Measurements from ENCODE around the gene ABCD2. TPM values are rescaled to one million over a fixed set of nuclear protein-coding genes. Genes with fewer than 3 reads are reported as not detected.

ABCD2 gene
- total RNA-seq (under 1 TPM; 0.12 to 0.34 (median 0.24) TPM), polyA plus RNA-seq (under 1 TPM; 0.04 to 0.22 (median 0.12) TPM)
- long read RNA-seq, donor 1 = 0 reads
- long read RNA-seq, donor 2 = 0 reads

DNA sequence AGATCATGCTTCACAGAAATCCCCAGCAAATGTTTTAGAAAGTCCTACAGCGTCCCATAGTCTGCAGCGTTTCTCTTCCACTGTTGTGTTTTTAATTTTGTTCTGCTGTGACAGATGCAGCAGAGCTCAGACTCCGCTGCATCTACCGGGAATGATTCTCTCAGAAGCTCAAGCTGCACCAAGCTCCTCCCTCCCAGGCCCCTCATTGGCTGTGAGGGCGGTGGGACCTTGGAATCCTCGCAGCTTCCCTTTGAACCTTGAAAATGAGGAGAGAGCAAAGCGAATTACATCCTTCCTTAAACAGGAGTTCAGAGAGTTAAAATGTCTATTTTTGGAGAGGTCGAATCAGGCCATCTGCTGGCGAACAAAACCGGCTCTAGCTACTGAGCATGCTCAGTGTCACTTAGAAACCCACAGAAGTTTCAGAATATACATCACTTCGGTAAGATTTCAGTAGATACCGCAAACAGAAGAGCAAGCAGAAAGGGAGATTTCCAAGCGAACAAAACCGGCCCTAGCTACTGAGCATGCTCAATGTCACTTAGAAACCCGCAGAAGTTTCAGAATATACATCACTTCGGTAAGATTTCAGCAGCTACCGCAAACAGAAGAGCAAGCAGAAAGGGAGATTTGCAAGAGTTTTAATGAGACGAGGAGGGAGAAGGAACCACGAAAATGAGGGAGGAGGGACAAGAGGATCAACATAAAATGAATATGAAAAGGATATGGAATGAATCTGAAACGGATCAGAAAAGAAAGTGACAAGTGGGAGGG is at the start of gene ABCD2:
TSS of gene ABCD2 (minus strand) at position 144 of the 774 bp plus-strand sequence. CDS start 188 bp downstream, outside the sequence.
- DNase-seq (peak; percentile 63 to 73), ATAC-seq (peak; percentile 62 to 90 (median 86))
- peaks cover 5% of the 10 kb centered on the region for H3K4me1 ChIP-seq
- H3K4me3 ChIP-seq = peak within 1 kb of the TSS; percentile 68
- peak within 1 kb of the TSS; percentile 36 for H3K27ac ChIP-seq
- H3K36me3 ChIP-seq (ENCODE audit: insufficient read depth in 1 of 2, low read depth in 1 of 2) = no peaks in the 10 kb centered on the region
- no peaks in the 10 kb centered on the region for H3K27me3 ChIP-seq (ENCODE audit: insufficient read depth in 3 of 3, low read length in 2 of 3)
- TF ChIP-seq, protein P1, sequence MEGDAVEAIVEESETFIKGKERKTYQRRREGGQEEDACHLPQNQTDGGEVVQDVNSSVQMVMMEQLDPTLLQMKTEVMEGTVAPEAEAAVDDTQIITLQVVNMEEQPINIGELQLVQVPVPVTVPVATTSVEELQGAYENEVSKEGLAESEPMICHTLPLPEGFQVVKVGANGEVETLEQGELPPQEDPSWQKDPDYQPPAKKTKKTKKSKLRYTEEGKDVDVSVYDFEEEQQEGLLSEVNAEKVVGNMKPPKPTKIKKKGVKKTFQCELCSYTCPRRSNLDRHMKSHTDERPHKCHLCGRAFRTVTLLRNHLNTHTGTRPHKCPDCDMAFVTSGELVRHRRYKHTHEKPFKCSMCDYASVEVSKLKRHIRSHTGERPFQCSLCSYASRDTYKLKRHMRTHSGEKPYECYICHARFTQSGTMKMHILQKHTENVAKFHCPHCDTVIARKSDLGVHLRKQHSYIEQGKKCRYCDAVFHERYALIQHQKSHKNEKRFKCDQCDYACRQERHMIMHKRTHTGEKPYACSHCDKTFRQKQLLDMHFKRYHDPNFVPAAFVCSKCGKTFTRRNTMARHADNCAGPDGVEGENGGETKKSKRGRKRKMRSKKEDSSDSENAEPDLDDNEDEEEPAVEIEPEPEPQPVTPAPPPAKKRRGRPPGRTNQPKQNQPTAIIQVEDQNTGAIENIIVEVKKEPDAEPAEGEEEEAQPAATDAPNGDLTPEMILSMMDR (IDR thresholded peaks at IDR 0.05) = no peak
- no peaks in the 10 kb centered on the region for H3K9me3 ChIP-seq
- intact Hi-C loops (cut with DNase I) = loop anchor here in 1 of 2 donors (10.0 kb wide), 1 partner anchor 815 kb away; no protein-coding TSS in a partner anchor
- 0 to 1% (median 0%) methylated on average over 20 of the region's 20 CpGs for WGBS, 3 donors

DNA sequence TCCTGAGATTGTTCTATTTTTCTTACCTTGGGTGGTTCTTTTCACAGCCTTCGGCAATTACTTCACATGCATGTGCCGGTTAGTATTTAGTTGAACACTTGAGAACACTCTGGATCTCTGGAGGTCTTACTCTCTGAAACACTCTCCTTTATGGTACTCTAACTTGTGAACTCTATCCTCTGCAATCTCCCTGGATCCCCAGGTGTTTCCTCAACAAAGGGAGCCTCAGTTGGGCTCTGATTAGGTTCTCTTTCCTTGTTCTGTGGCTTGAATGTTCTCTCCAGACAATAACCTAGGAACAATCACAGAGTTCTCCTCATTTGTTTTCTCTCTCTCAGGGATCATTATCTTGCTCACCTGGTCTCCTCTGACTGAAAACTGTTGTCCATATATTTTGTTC is 40.5 kb upstream of the ABCD2 start:
- no peaks in the 10 kb centered on the region for H3K4me1 ChIP-seq
- no peak for ATAC-seq

DNA sequence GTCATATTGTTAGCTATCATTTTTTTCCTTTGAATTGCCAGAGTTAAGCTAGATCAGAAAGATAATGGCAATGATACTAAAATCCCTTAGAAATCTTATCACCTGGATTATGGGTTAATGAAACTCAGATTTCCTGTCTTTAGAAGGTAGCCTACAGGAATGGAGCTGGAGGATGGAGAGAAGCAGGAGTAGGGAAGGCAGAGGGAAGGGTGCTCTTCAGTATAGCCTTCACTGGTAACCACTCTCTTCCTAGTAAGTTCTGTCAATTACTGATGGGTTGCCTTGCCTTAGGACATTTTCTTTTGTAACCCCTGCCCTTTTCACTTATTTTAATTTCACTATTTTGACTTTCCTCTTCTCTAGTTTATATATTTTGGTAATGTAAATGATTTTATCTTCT is 27.8 kb upstream of the ABCD2 start:
- no peak overlapping the region for H3K27ac ChIP-seq
- TF ChIP-seq, protein P1 (IDR thresholded peaks at IDR 0.05) = no peak
- intact Hi-C loops (cut with DNase I) = no loop called here
- no peaks in the 10 kb centered on the region for H3K36me3 ChIP-seq (ENCODE audit: insufficient read depth in 1 of 2, low read depth in 1 of 2)
- no peaks in the 10 kb centered on the region for H3K4me1 ChIP-seq
- H3K4me3 ChIP-seq = no peak overlapping the region
- ATAC-seq = no peak
- H3K27me3 ChIP-seq (ENCODE audit: insufficient read depth in 3 of 3, low read length in 2 of 3) = no peaks in the 10 kb centered on the region
- no peak for DNase-seq
- H3K9me3 ChIP-seq = no peaks in the 10 kb centered on the region

More for the DNA sequence above, 40.5 kb upstream of the ABCD2 start:
- DNase-seq = no peak
- TF ChIP-seq, protein P1 (IDR thresholded peaks at IDR 0.05) = no peak
- Histone ChIP-seq H3K27me3 (ENCODE audit: insufficient read depth in 3 of 3, low read length in 2 of 3) (no peaks in the 10 kb centered on the region), H3K27ac (no peak overlapping the region), H3K36me3 (ENCODE audit: insufficient read depth in 1 of 2, low read depth in 1 of 2) (no peaks in the 10 kb centered on the region), H3K9me3 (peaks cover 3% of the 10 kb centered on the region), H3K4me3 (no peak overlapping the region)
- 72 to 85% (median 80%) methylated on average over 2 of the region's 2 CpGs for WGBS, 3 donors
- intact Hi-C loops (cut with DNase I) = no loop called here

DNA sequence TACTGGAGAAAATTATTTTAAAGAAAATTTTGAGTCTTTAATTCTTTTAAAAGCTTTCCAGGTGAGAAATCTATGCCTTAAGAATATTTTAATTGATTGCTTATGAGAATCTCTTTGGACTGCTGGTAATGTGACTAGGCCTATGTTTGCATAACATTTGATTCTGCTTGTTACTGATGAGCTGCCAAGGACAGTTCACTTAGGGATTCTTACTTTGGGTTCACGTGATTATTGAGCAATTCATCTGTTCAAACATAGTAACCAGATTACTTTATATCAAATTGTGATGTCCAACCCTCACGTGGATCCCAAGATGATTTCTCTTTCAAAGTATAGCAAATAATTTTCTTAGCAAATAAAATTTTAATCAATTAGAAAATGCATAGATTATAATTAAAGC is 27.4 kb upstream of the ABCD2 start:
- TF ChIP-seq, protein P1 (IDR thresholded peaks at IDR 0.05) = no peak
- DNase-seq (no peak), ATAC-seq (peak in 2 of 4 donors; percentile 47 to 79)
- no peak overlapping the region for H3K4me3 ChIP-seq
- intact Hi-C loops (cut with DNase I) = no loop called here
- no peaks in the 10 kb centered on the region for H3K4me1 ChIP-seq
- H3K9me3 ChIP-seq = no peaks in the 10 kb centered on the region
- H3K36me3 ChIP-seq (ENCODE audit: insufficient read depth in 1 of 2, low read depth in 1 of 2) = no peaks in the 10 kb centered on the region
- 16 to 23% (median 19%) methylated on average over 2 of the region's 2 CpGs for WGBS, 3 donors
- no peaks in the 10 kb centered on the region for H3K27me3 ChIP-seq (ENCODE audit: insufficient read depth in 3 of 3, low read length in 2 of 3)
- no peak overlapping the region for H3K27ac ChIP-seq

Measured in psoas muscle (tissue), 8 donors.